Measurements from ENCODE around the gene DGLUCY.

DNA sequence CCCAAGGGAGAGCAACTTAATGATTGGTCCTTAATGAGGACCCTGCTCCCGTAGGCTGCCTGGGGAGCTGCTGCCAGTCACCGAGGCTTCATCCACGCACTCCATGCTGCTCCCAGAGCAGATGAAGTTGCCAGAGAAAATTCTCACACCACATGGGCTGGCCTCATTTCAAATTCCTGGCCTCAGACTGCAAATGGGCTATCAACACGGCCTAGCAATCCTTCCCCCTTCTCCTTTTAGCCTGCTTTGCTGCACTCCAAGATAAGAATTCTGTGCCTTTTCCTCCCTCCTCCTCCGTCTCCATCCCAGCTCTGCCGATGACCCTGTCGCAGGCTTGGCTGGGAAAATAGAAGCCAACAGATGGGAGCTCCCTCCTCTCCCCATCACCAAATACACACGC is 10.8 kb upstream of the DGLUCY start:
- TF ChIP-seq ZNF274 (IDR thresholded peaks at IDR 0.05; ENCODE audit: low read depth, low read length) (no peak), SUZ12 (IDR thresholded peaks at IDR 0.05; ENCODE audit: extremely low read depth, insufficient read depth, insufficient read length) (no peak)

Measured in NT2/D1 (cell line).